GM12878 (cell line): ENCODE results near the gene GPN2. TPM values are rescaled to one million over a fixed set of nuclear protein-coding genes. Genes with fewer than 3 reads are reported as not detected.

Experiments
- ATF3 ChIP-seq: IDR thresholded peaks from 2 replicates; pipeline ENCODE4 v1.6.1; 2011; ENCODE audit warnings: low read depth, mild to moderate bottlenecking, low read length, moderate library complexity, borderline replicate concordance; ENCODE audit errors: extremely low read depth
- CBX5 ChIP-seq: sonication (generic); IDR thresholded peaks from 2 replicates; pipeline ENCODE4 v1.6.1; 2016; ENCODE audit warnings: low read depth, moderate library complexity, mild to moderate bottlenecking, inconsistent platforms
- CHD4 ChIP-seq: fragments of 200-600 bp; sonication (generic); IDR thresholded peaks from 2 replicates; pipeline ENCODE4 v1.6.1; 2016; ENCODE audit warnings: mild to moderate bottlenecking
- E4F1 ChIP-seq: fragments of 450-650 bp; IDR thresholded peaks from 2 replicates; pipeline ENCODE4 v1.6.1; 2018; ENCODE audit warnings: borderline replicate concordance, mild to moderate bottlenecking; ENCODE audit not compliant: partially characterized antibody
- EP300 ChIP-seq, 2 experiments: fragments of 150-350 bp in 1 of 2; IDR thresholded peaks; 2 replicates each; pipeline ENCODE4 v1.6.1; 2011 to 2012; ENCODE audit warnings: low read depth in 2 of 2, low read length in 2 of 2, borderline replicate concordance in 1 of 2, improper control_type of control experiment in 1 of 2, inconsistent platforms in 1 of 2; ENCODE audit not compliant: control insufficient read depth in 1 of 2
- IKZF1 ChIP-seq: fragments of 450-650 bp; conservative IDR thresholded peaks from 2 replicates; pipeline ENCODE4 v1.6.1; 2017; ENCODE audit warnings: antibody characterized with exemption, mild to moderate bottlenecking
- JUNB ChIP-seq: IDR thresholded peaks from 2 replicates; pipeline ENCODE4 v1.6.1; 2016; ENCODE audit warnings: antibody characterized with exemption, mild to moderate bottlenecking
- NFIC ChIP-seq: IDR thresholded peaks from 2 replicates; pipeline ENCODE4 v1.6.1; 2012; ENCODE audit warnings: low read depth, mild to moderate bottlenecking, inconsistent platforms, low read length, moderate library complexity
- NFYA ChIP-seq: IDR thresholded peaks from 2 replicates; pipeline ENCODE4 v1.6.1; 2011; ENCODE audit warnings: low read depth, mild to moderate bottlenecking, low read length, improper control_type of control experiment, borderline replicate concordance
- RAD21 ChIP-seq: IDR thresholded peaks from 2 replicates; pipeline ENCODE4 v1.6.1; 2011; ENCODE audit warnings: mild to moderate bottlenecking, low read depth, low read length, moderate library complexity; ENCODE audit not compliant: insufficient read depth
- RAD51 ChIP-seq: fragments of 450-650 bp; IDR thresholded peaks from 2 replicates; pipeline ENCODE4 v1.6.1; 2016; ENCODE audit warnings: moderate library complexity, mild to moderate bottlenecking, inconsistent platforms
- RBBP5 ChIP-seq: fragments of 200-600 bp; sonication (generic); conservative IDR thresholded peaks from 2 replicates; pipeline ENCODE4 v1.6.1; 2016
- REST ChIP-seq: IDR thresholded peaks from 2 replicates; pipeline ENCODE4 v1.6.1; 2012; ENCODE audit warnings: mild to moderate bottlenecking, low read depth, low read length
- RUNX3 ChIP-seq: IDR thresholded peaks from 2 replicates; pipeline ENCODE4 v1.6.1; 2012; ENCODE audit warnings: low read length, inconsistent platforms
- SMARCA5 ChIP-seq: fragments of 450-650 bp; IDR thresholded peaks from 2 replicates; pipeline ENCODE4 v1.6.1; 2017; ENCODE audit warnings: mild to moderate bottlenecking
- TCF3 ChIP-seq: IDR thresholded peaks from 2 replicates; pipeline ENCODE4 v1.6.1; 2012; ENCODE audit warnings: low read depth, mild to moderate bottlenecking, low read length, borderline replicate concordance; ENCODE audit not compliant: insufficient read depth
- ZBTB40 ChIP-seq: fragments of 450-650 bp; IDR thresholded peaks from 2 replicates; pipeline ENCODE4 v1.6.1; 2016; ENCODE audit warnings: mild to moderate bottlenecking, moderate library complexity, borderline replicate concordance
- ZNF217 ChIP-seq: fragments of 450-650 bp; IDR thresholded peaks from 2 replicates; pipeline ENCODE4 v1.6.1; 2017; ENCODE audit warnings: antibody characterized with exemption, mild to moderate bottlenecking
- polyA plus RNA-seq, 11 experiments: library from polyadenylated mRNA; depleted of rRNA in 4 of 11; unstranded in 6 of 11; stranded (reverse) in 5 of 11; fragments of >200 nt; fragmentation: Nextera tagmentation in 4 of 11; fragmentation: Illumina TruSeq in 1 of 11; extraction: Ambion mirVana in 4 of 11; extraction: Trizol in 1 of 11; gene quantifications; 1 replicate in 1 of 11; 2 replicates in 10 of 11; pipeline versions ENCODE4 v1.2.1 to v1.2.3, GENCODE V29; 2011 to 2016; ENCODE audit warnings: inconsistent platforms in 2 of 11, missing spikeins in 2 of 11, low read depth in 1 of 11
- total RNA-seq, 4 experiments: library from RNA; depleted of rRNA in 3 of 4; stranded (reverse); fragments of >200 nt in 3 of 4; fragmentation: Illumina TruSeq in 1 of 4; extraction: Trizol in 1 of 4; gene quantifications; 2 replicates each; pipeline versions ENCODE4 v1.2.1 to v1.2.3, GENCODE V29; 2013 to 2021

GPN2 gene
- total and polyA plus RNA-seq, 10 of the 15 experiments (the other 5 are each of a cell fraction or from before 2014, with no cell fraction given), result 8.3 to 61.4 (median 23.3) TPM

- TF ChIP-seq E4F1 (no peak), TCF3 (peak; percentile 61; the same call in 1 of the 2 replicates), IKZF1 (peak; percentile 66), REST (no peak), ZBTB40 (peak; percentile 79), CBX5 (0 out of 2 replicates have a peak, but pooled peaks have one; percentile 50), RAD51 (no peak), CHD4 (no peak), NFYA (no peak), SMARCA5 (0 out of 2 replicates have a peak, but pooled peaks have one; percentile 9), RAD21 (peak; percentile 69), JUNB (peak; percentile 23; the same call in 1 of the 2 replicates), ATF3 (no peak), RBBP5 (no peak), ZNF217 (no peak), RUNX3 (peak; percentile 94), NFIC (0 out of 2 replicates have a peak, but pooled peaks have one; percentile 37), EP300 (IDR thresholded peaks at IDR 0.05; ENCODE audit: borderline replicate concordance in 1 of 2, control insufficient read depth in 1 of 2, low read depth in 2 of 2, low read length in 2 of 2) (no peak; a peak in 1 of 4 replicates)
These were observed 56.4 kb downstream of the GPN2 start (continued) for GRCh38 chr1:26833432-26834405.
